B cell (primary cell): ENCODE measurements around the gene SLC2A4.

Experiments used
- EZH2 ChIP-seq: IDR thresholded peaks from 2 replicates; pipeline ENCODE4 v1.6.1; 2012; ENCODE audit warnings: borderline replicate concordance, low read depth, mild to moderate bottlenecking, moderate library complexity, low read length; ENCODE audit not compliant: insufficient read depth, poor library complexity, severe bottlenecking
- TF ChIP-seq, protein P1 (sequence below): fragments of 200-600 bp; IDR thresholded peaks from one replicate; pipeline ENCODE4 v1.8.0; 2022; ENCODE audit warnings: antibody characterized with exemption, mild to moderate bottlenecking

GRCh38 chr17:7314719-7315569, 33.4 kb downstream of the SLC2A4 start, which contains the start of gene GPS2:
- TF ChIP-seq, protein P1, sequence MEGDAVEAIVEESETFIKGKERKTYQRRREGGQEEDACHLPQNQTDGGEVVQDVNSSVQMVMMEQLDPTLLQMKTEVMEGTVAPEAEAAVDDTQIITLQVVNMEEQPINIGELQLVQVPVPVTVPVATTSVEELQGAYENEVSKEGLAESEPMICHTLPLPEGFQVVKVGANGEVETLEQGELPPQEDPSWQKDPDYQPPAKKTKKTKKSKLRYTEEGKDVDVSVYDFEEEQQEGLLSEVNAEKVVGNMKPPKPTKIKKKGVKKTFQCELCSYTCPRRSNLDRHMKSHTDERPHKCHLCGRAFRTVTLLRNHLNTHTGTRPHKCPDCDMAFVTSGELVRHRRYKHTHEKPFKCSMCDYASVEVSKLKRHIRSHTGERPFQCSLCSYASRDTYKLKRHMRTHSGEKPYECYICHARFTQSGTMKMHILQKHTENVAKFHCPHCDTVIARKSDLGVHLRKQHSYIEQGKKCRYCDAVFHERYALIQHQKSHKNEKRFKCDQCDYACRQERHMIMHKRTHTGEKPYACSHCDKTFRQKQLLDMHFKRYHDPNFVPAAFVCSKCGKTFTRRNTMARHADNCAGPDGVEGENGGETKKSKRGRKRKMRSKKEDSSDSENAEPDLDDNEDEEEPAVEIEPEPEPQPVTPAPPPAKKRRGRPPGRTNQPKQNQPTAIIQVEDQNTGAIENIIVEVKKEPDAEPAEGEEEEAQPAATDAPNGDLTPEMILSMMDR, result no peak
- TF ChIP-seq EZH2, result no peak
